Measurements from ENCODE around the gene G6PC1.
"Not testable (repeated sequence)": the region's sequence is repeated elsewhere in the genome, so short reads cannot be mapped to it uniquely, and the experiment has no call there.

The G6PC1 gene

GRCh38 chr17:42920106-42920900, 19.7 kb downstream of the G6PC1 start:
- no peaks in the 10 kb centered on the region for H3K9me3 ChIP-seq (ENCODE audit: insufficient read depth, low read length)
- H3K9ac ChIP-seq (ENCODE audit: insufficient read length, low read depth): no peak overlapping the region
- H3K27me3 ChIP-seq (ENCODE audit: insufficient read depth, insufficient read length): no peaks in the 10 kb centered on the region
- TF ChIP-seq ZNF274 (IDR thresholded peaks at IDR 0.05; ENCODE audit: low read depth, low read length) (no peak), SUZ12 (IDR thresholded peaks at IDR 0.05; ENCODE audit: extremely low read depth, insufficient read depth, insufficient read length) (no peak), YY1 (IDR thresholded peaks at IDR 0.05; ENCODE audit: insufficient read depth, insufficient read length) (no peak)
- H3K36me3 ChIP-seq (ENCODE audit: insufficient read depth, insufficient read length, low read length): no peaks in the 10 kb centered on the region
- peaks cover 2% of the 10 kb centered on the region for H3K4me1 ChIP-seq (ENCODE audit: insufficient read depth, insufficient read length)
- no peak for DNase-seq (ENCODE audit: low read depth, low spot score)
- H3K4me3 ChIP-seq (ENCODE audit: insufficient read length, low read depth): no peak overlapping the region

DNA sequence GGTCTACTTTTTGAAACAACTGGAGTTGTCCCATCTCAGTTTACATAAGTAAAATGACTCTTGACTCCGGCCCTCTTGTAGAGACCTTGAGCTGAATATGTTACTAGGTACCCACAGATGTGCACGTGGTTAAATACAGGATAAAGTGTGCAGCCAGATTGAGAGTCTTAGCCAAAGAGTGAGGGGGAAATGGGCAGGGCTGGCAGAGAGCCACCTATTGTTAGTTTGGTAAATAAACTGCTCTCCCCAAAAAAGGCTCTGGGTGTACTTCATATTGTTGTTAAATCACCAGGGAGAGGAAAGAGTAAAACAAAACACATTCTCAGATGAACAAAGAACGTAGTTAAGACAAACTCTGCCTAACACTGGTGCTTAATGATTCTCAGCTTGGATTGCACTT, 20.3 kb downstream of the G6PC1 start:
- Histone ChIP-seq H3K9ac (ENCODE audit: insufficient read length, low read depth) (no peak overlapping the region), H3K4me1 (ENCODE audit: insufficient read depth, insufficient read length) (peaks cover 2% of the 10 kb centered on the region), H3K4me3 (ENCODE audit: insufficient read length, low read depth) (no peak overlapping the region), H3K9me3 (ENCODE audit: insufficient read depth, low read length) (no peaks in the 10 kb centered on the region), H3K27me3 (ENCODE audit: insufficient read depth, insufficient read length) (no peaks in the 10 kb centered on the region), H3K36me3 (ENCODE audit: insufficient read depth, insufficient read length, low read length) (no peaks in the 10 kb centered on the region)
- TF ChIP-seq SUZ12 (IDR thresholded peaks at IDR 0.05; ENCODE audit: extremely low read depth, insufficient read depth, insufficient read length) (no peak), ZNF274 (IDR thresholded peaks at IDR 0.05; ENCODE audit: low read depth, low read length) (no peak), YY1 (IDR thresholded peaks at IDR 0.05; ENCODE audit: insufficient read depth, insufficient read length) (no peak)
- DNase-seq (ENCODE audit: low read depth, low spot score): no peak

DNA sequence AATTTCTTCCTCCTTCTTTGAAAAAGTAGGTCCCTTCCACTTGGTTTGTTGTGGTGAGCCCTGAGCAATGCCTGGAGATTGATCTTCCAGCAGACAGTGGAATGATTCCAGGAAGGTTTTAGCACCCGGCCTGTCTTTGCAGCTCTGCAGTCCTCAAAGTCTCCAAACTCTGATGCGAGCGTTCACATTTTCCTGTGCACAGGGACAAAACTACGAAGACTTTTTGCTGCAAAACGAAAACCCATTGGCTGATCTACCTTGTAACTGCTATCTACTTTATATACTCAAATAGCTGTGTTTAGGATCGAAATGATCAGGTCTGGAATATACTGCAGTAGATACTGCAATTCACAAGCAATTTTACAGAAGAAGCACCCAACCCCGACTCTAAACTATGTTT, 21.7 kb downstream of the G6PC1 start:
- H3K4me3 ChIP-seq (ENCODE audit: insufficient read length, low read depth): no peak overlapping the region
- no peaks in the 10 kb centered on the region for H3K27me3 ChIP-seq (ENCODE audit: insufficient read depth, insufficient read length)
- TF ChIP-seq YY1 (IDR thresholded peaks at IDR 0.05; ENCODE audit: insufficient read depth, insufficient read length): no peak
- no peak for TF ChIP-seq SUZ12 (IDR thresholded peaks at IDR 0.05; ENCODE audit: extremely low read depth, insufficient read depth, insufficient read length)
- TF ChIP-seq ZNF274 (IDR thresholded peaks at IDR 0.05; ENCODE audit: low read depth, low read length): no peak
- no peaks in the 10 kb centered on the region for H3K36me3 ChIP-seq (ENCODE audit: insufficient read depth, insufficient read length, low read length)
- H3K4me1 ChIP-seq (ENCODE audit: insufficient read depth, insufficient read length): peaks cover 2% of the 10 kb centered on the region
- H3K9me3 ChIP-seq (ENCODE audit: insufficient read depth, low read length): no peaks in the 10 kb centered on the region
- no peak for DNase-seq (ENCODE audit: low read depth, low spot score)
- no peak overlapping the region for H3K9ac ChIP-seq (ENCODE audit: insufficient read length, low read depth)

GRCh38 chr17:42923472-42923871, 22.9 kb downstream of the G6PC1 start:
- not testable (repeated sequence) for H3K36me3 ChIP-seq (ENCODE audit: insufficient read depth, insufficient read length, low read length); H3K9ac ChIP-seq (ENCODE audit: insufficient read length, low read depth); H3K9me3 ChIP-seq (ENCODE audit: insufficient read depth, low read length); H3K27me3 ChIP-seq (ENCODE audit: insufficient read depth, insufficient read length); H3K4me3 ChIP-seq (ENCODE audit: insufficient read length, low read depth); H3K4me1 ChIP-seq (ENCODE audit: insufficient read depth, insufficient read length); DNase-seq (ENCODE audit: low read depth, low spot score)

GRCh38 chr17:42924891-42925290, 24.3 kb downstream of the G6PC1 start:
- no peak overlapping the region for H3K4me3 ChIP-seq (ENCODE audit: insufficient read length, low read depth)
- TF ChIP-seq ZNF274 (IDR thresholded peaks at IDR 0.05; ENCODE audit: low read depth, low read length): no peak
- TF ChIP-seq SUZ12 (IDR thresholded peaks at IDR 0.05; ENCODE audit: extremely low read depth, insufficient read depth, insufficient read length): no peak
- TF ChIP-seq YY1 (IDR thresholded peaks at IDR 0.05; ENCODE audit: insufficient read depth, insufficient read length): no peak
- H3K9me3 ChIP-seq (ENCODE audit: insufficient read depth, low read length): no peaks in the 10 kb centered on the region
- no peaks in the 10 kb centered on the region for H3K27me3 ChIP-seq (ENCODE audit: insufficient read depth, insufficient read length)
- DNase-seq (ENCODE audit: low read depth, low spot score): no peak
- peaks cover 2% of the 10 kb centered on the region for H3K4me1 ChIP-seq (ENCODE audit: insufficient read depth, insufficient read length)
- no peaks in the 10 kb centered on the region for H3K36me3 ChIP-seq (ENCODE audit: insufficient read depth, insufficient read length, low read length)
- no peak overlapping the region for H3K9ac ChIP-seq (ENCODE audit: insufficient read length, low read depth)

GRCh38 chr17:42928714-42929496, 28.3 kb downstream of the G6PC1 start:
- H3K9me3 ChIP-seq (ENCODE audit: insufficient read depth, low read length): no peaks in the 10 kb centered on the region
- H3K27me3 ChIP-seq (ENCODE audit: insufficient read depth, insufficient read length): no peaks in the 10 kb centered on the region
- peak; percentile 46 for DNase-seq (ENCODE audit: low read depth, low spot score)
- H3K9ac ChIP-seq (ENCODE audit: insufficient read length, low read depth): no peak overlapping the region
- TF ChIP-seq ZNF274 (IDR thresholded peaks at IDR 0.05; ENCODE audit: low read depth, low read length): no peak
- TF ChIP-seq SUZ12 (IDR thresholded peaks at IDR 0.05; ENCODE audit: extremely low read depth, insufficient read depth, insufficient read length): no peak
- no peak for TF ChIP-seq YY1 (IDR thresholded peaks at IDR 0.05; ENCODE audit: insufficient read depth, insufficient read length)
- no peak overlapping the region for H3K4me3 ChIP-seq (ENCODE audit: insufficient read length, low read depth)
- no peaks in the 10 kb centered on the region for H3K36me3 ChIP-seq (ENCODE audit: insufficient read depth, insufficient read length, low read length)
- H3K4me1 ChIP-seq (ENCODE audit: insufficient read depth, insufficient read length): no peaks in the 10 kb centered on the region

DNA sequence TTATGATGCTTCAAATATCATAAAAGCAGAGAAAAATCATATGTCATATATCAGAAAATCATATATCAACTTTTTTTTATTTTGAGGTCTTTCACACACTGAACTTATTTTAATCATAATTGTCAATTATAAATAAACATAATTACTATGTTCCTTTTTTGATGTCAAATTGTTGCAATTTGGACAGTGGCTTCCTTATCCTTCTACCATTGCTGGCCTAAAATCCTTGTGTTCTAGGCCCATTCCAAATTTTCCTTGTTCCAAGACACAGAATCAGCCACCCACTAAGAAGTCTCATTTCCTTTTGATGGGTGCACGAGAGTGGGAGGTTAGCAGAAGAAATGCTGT, 28.9 kb downstream of the G6PC1 start:
- Histone ChIP-seq H3K9ac (ENCODE audit: insufficient read length, low read depth) (no peak overlapping the region), H3K4me3 (ENCODE audit: insufficient read length, low read depth) (no peak overlapping the region), H3K9me3 (ENCODE audit: insufficient read depth, low read length) (no peaks in the 10 kb centered on the region), H3K4me1 (ENCODE audit: insufficient read depth, insufficient read length) (no peaks in the 10 kb centered on the region), H3K36me3 (ENCODE audit: insufficient read depth, insufficient read length, low read length) (no peaks in the 10 kb centered on the region), H3K27me3 (ENCODE audit: insufficient read depth, insufficient read length) (no peaks in the 10 kb centered on the region)
- DNase-seq (ENCODE audit: low read depth, low spot score): no peak
- no peak for TF ChIP-seq ZNF274 (IDR thresholded peaks at IDR 0.05; ENCODE audit: low read depth, low read length)
- no peak for TF ChIP-seq SUZ12 (IDR thresholded peaks at IDR 0.05; ENCODE audit: extremely low read depth, insufficient read depth, insufficient read length)
- no peak for TF ChIP-seq YY1 (IDR thresholded peaks at IDR 0.05; ENCODE audit: insufficient read depth, insufficient read length)
